Measurements from ENCODE around the gene MSRB1.

DNA sequence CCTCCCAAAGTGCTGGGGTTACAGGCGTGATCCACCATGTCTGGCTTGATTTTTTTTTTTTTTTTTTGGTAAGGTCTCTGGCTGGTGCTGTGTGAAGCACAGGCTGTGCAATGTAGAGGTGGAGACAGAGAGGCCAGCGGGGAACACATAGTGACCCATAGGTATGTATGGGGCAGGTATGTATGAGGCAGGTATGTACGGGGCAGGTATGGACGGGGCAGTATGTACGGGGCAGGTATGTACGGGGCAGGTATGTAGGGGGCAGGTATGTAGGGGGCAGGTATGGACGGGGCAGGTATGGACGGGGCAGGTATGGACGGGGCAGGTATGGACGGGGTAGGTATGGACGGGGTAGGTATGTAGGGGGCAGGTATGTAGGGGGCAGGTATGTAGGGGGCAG lies 6.5 kb upstream of the MSRB1 start:
- TF ChIP-seq JUN (IDR thresholded peaks at IDR 0.05; ENCODE audit: borderline replicate concordance, insufficient read depth, insufficient read length, low read depth) = no peak
- TF ChIP-seq POLR2A (IDR thresholded peaks at IDR 0.05; ENCODE audit: low read depth, low read length) = no peak
- TF ChIP-seq POLR2AphosphoS5 (IDR thresholded peaks at IDR 0.05; ENCODE audit: insufficient read depth, low read depth, low read length) = no peak
- TF ChIP-seq, protein P1, sequence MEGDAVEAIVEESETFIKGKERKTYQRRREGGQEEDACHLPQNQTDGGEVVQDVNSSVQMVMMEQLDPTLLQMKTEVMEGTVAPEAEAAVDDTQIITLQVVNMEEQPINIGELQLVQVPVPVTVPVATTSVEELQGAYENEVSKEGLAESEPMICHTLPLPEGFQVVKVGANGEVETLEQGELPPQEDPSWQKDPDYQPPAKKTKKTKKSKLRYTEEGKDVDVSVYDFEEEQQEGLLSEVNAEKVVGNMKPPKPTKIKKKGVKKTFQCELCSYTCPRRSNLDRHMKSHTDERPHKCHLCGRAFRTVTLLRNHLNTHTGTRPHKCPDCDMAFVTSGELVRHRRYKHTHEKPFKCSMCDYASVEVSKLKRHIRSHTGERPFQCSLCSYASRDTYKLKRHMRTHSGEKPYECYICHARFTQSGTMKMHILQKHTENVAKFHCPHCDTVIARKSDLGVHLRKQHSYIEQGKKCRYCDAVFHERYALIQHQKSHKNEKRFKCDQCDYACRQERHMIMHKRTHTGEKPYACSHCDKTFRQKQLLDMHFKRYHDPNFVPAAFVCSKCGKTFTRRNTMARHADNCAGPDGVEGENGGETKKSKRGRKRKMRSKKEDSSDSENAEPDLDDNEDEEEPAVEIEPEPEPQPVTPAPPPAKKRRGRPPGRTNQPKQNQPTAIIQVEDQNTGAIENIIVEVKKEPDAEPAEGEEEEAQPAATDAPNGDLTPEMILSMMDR (IDR thresholded peaks at IDR 0.05; ENCODE audit: extremely low read depth in 1 of 2, insufficient read depth in 1 of 2, low read depth in 1 of 2, low read length in 2 of 2) = no peak
- TF ChIP-seq, protein P2, sequence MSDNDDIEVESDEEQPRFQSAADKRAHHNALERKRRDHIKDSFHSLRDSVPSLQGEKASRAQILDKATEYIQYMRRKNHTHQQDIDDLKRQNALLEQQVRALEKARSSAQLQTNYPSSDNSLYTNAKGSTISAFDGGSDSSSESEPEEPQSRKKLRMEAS (IDR thresholded peaks at IDR 0.05; ENCODE audit: insufficient read depth, insufficient read length) = no peak

All from endothelial cell of umbilical vein (primary cell).